IPS-NIHi11 (cell line): ENCODE results near the gene GNG10.
"Not testable (repeated sequence)": the region's sequence is repeated elsewhere in the genome, so short reads cannot be mapped to it uniquely, and the experiment has no call there.

Source experiments
- DNase-seq: peaks from one replicate; pipeline ENCODE4 v3.0.0; 2012; ENCODE audit warnings: mixed read lengths, low spot score

GNG10 gene

DNA sequence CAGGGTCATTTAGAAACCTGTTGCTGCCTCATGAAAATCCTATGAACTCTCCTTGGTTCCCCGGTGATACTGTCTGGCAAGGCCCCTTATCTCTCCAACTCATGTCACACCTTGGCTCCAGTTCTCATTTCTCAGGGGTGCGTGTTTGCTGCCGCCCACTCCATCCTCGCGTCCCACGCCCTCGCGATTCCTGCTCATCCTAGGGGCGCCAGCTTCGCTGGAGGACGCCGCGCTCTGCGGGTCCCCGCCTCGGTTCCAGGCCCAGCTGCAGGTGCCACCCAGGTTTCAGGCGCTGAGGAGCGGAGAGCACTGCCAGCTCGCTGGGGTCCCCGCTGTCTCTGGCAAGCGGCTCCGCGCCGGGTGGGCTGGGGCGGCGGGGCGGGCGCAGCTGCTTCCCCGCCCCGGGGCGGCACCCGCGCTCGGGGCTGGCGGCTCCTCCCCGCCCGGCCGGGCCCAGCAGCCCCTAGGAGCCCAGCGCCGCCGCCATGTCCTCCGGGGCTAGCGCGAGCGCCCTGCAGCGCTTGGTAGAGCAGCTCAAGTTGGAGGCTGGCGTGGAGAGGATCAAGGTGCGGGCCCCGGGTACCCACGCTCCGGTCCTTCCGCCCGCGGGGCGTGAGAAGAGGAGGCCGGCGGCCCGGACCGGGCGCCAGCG is at the start of gene GNG10:
TSS of gene GNG10 (plus strand) at position 456 of the 652 bp plus-strand sequence. CDS start at position 486, 30 bp downstream.
- peak; percentile 91 for DNase-seq

DNA sequence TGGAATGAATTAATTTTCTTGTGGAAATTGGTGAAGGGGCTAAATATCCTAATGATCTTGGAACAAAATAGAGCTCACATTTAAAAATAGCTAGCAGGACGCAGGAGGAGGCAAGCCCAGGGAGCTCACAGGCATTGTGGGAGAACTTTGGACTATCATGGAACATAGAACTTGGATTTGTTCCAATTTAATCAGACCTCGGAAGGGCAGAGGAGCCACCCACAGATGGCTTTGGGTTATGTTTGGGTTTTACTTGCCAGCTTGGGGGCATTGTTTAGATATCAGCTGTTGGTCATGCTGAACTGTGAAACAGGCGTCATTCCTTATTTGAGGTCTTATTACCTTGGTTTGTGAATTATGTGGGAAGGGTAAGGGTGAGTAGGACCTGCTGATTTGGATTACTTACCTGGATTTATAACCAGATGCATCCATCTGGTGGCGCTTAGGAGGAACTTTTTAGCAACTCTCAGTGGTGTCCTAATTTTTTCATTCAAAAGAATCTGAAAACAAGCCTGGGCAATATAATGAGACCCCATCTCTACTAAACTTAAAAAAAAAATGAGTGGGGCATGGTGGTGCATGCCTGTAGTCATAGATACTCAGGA is 47.9 kb upstream of the GNG10 start:
- no peak for DNase-seq

DNA sequence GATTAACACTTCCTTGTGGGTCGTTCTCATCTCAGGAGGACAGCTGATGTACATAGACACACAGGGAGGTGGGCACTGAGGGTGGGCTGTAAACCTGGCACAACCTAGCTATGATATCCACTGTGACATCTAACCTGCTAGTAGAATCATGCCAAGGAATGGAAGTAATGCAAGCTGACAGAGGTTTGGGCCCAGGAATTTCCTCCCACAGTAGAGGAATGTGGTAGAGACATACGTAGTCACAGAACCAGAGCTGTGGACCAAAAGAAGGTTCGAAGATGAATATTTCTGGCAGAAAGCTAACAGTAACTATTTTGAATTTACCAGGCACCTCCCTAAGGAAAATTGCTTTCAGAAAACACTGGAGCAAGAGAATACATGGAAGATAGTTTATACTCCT is 45.5 kb upstream of the GNG10 start:
- DNase-seq, result no peak

DNA sequence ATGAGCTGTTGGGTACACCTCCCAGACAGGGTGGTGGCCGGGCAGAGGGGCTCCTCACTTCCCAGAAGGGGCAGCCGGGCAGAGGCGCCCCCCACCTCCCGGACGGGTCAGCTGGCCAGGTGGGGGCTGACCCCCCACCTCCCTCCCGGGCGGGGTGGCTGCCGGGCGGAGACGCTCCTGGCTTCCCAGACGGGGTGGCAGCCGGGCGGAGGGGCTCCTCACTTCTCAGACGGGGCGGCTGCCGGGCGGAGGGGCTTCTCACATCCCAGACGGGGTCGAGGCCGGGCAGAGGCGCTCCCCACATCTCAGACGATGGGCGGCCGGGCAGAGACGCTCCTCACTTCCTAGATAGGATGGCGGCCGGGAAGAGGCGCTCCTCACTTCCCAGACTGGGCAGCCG is 44.1 kb upstream of the GNG10 start:
- DNase-seq, result not testable (repeated sequence)

DNA sequence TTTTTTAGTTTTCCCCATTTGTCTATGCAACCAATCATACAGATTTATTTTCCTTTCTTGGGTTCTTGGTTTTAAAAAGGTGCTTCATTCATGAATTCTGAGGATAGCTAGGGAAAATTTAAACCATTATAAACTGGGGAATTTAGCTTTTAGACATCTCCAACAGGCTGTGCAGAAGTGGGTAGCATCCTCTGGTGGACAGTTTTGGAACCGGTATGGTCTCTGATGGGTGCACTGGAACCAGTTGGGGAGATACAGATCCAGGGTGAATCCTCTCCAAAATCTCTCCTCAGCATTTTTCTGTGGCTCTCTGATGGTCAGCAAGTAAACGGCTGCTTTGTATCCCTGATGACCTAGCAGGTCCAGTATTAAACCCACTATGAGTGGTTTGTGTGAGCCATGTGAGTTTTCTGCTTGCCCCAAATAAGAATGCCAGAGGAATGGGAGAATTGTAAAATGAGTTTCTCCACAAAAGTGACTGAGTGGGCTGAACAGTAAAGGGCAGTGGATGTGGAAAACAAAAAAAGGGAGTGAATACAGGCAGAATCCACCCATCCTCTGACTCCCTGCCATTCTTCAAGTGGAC is 39.4 kb upstream of the GNG10 start:
- DNase-seq, result peak; percentile 32

DNA sequence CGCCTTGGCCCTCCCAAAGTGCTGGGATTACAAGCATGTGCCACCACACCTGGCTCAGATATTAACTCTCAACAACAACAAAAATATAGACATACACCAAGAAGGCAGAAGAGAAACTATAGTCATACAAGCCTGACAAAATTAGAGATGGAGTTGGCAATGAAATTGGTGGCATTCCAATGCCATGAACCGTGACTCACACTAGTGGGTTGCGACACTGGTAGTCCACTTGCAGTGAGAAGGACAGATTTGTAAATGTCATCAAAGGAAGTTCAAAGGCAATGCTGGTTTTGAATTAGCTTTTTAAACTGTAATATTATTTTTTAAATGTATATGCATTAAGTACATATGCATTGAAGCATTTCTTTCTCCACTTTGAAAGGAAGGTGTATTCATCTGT is 38.8 kb upstream of the GNG10 start:
- peak; percentile 16 for DNase-seq

DNA sequence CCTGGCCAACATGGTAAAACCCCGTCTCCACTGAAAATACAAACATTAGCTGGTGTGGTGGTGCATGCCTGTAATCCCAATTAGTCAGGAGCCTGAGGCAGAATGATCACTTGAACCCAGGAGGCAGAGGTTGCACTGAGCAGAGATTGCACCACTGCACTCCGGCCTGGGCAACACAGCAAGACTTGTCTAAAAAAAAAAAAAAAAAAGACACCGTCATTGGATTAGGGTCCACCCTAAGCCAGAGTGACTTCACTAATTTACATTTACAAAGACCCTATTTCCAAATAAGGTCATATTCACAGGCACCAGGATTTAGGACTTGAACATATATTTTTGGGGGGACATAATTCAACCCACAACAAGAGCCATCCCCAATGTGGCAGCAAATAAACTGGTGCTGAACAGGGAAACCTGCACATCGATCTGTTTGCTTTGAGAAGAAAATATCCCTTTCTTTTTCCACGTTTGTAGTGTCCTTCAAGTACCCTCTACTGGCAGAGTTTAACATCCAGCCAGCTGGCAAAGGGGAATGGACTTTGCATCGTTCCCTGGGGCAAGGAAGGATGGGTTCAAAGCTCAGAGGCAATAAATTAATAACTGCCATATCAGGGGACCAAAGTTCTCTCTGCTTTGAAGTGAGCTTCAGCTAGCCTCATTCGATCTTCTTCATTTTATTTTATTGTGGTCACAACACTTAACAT is 34.0 kb upstream of the GNG10 start:
- DNase-seq, result no peak

DNA sequence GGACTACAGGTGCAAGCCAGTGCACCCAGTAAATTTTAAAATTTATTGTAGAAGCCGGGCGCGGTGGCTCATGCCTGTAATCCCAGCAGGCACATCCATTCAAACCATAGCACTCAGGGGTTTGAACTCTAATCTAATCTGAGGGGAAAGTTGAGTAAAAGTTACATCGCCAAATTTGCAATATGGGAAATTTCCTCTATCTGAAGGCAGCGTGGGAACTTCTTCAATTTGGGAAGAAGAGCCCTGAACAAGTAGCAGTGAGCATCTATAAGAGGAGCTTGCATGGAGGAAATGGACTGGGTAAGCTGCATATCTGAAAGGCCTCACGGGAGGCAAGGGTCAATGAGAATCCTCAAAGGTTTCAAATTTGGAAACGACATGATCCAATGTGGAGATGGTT is 33.0 kb upstream of the GNG10 start:
- no peak for DNase-seq

DNA sequence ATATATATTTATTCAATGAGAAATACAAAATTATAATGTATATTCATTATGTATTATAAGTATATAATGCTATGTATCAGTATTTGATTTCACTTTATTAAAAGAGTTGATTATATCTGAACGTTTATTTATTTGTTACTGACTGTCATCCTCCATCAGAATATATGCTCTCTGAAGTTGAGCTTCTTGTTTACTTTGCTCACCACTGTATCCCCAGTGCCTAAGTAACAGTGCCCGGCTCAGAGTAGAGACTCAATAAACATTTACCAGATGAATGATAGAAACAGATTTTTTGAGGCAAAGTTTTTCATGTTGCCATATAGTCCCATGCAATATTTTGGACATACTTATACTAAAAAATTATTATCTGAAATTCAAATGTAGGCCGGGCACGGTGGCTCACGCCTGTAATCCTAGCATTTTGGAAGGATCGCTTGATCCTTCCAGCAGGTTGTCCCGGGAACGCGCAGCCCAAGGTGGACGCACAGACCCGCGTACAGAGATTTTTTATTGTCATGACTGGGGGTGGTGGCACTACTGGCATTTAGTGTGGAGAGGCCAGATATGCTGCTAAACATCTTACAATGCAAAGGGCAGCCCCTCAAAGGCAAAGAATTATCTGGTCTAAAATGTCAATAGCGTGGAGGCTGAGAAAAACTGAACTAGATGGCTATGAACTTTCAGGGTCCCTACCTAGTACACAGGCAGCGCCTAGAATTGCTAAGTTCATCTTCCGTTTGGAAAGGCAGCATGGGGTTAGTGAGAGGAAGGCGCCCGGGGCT is 31.0 kb upstream of the GNG10 start:
- DNase-seq, result no peak

DNA sequence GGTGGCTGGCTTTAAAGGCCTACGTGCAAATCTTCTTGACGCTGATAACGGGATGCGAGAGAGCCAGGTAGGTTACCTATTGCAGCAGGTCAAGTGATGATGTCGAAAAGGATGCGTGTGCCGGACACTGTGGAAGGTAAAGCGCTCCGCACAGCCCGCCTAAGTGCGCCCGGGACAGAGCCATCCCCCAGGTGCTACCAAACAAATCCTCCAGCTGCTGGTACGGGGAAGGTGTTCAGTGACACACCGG is 30.5 kb upstream of the GNG10 start:
- no peak for DNase-seq

DNA sequence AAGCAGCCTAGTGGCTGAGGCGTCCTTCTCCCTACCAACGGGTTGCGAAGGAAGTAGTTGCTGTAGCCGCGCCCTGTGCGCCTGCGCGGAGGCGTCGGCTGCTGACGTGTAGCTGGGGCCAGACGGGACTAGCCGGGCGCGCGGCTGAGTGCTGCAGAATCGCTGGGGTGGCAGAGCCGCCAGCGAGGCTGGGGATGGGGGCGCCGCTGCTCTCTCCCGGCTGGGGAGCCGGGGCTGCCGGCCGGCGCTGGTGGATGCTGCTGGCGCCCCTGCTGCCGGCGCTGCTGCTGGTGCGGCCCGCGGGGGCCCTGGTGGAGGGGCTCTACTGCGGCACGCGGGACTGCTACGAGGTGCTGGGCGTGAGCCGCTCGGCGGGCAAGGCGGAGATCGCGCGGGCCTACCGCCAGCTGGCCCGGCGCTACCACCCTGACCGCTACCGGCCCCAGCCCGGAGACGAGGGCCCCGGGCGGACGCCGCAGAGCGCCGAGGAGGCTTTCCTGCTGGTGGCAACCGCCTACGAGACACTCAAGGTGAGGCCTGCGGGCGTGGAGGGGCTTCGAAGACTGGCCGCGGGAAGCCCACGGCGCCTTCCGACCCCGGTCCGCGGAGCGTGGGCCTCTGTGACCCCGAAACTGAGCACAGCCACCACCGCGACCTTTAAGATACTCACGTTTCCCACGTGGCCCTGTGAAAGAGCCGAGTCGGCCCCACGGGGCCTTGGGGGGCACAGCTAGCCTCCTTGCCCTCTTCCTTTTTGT is 30.0 kb upstream of the GNG10 start, which contains the start of gene DNAJC25:
TSS of gene DNAJC25 (plus strand) at position 121 of the 758 bp plus-strand sequence. CDS start at position 195, 74 bp downstream.
- DNase-seq, result peak; percentile 100

DNA sequence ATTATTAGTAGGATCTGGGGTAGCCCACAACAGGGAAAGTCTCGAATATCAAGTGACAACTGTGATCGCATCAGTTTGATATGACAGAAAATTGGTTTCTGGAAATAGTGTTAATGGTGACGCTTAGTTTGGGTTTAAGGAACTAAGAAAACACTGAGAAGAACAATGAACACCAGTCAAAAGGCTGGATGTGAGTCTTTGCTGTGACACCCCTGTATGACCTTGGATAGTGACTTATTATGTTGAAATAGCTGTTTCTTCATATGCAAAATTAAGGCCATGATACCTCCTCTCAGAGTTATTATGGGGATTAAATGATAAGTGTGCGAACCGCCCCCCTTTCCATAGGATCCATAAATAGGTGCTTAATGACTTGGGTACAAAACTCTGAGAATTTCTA is 29.3 kb upstream of the GNG10 start:
- no peak for DNase-seq

DNA sequence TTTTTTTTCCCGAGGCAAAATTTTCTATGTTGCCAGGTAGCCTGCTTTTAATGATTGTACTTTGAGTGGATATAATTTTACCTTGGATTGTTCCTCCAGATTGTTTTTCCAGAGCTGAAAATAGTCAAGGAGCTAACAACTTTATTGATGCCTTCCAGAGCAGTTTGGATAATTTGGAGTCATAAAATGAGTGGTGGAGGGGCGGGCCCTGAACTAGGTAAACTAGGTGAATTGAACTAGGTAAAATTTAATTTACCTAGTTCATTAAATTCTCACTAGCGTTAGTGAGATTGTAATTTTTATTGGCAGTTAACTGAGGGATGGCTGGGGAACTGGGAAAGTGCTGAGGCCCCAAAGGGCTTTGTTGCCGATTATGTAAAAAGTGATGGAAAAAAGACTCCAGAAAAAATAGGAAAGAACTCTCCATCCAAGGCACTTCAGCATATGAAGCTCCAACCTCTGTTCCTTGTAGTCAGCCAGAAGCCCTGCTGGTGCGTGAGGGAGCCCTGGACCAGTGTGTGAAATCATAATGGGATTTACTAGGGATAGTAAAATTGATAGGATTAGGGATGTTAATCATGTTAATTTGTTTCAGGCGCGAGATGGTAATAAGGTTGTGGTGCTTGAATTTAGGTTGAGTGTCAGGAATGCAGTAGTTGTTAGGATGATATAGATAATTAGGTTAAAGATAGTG is 28.6 kb upstream of the GNG10 start:
- DNase-seq, result no peak

DNA sequence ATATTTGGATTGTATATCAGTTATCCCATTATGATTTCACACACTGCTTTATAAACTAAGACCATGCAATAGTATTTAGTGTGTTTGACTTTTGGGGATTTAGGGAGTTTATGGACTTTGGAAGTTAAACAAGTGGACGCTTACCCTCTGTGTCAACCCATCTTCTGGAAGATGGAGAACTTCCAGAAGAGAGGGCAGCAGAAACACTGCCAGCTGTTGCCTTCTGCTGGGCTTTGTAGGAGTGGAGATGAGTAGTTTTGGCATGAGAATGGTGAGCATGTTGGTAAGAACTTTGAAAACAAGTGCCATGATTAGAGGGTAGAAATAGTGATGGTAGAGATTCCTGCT is 28.0 kb upstream of the GNG10 start:
- no peak for DNase-seq

DNA sequence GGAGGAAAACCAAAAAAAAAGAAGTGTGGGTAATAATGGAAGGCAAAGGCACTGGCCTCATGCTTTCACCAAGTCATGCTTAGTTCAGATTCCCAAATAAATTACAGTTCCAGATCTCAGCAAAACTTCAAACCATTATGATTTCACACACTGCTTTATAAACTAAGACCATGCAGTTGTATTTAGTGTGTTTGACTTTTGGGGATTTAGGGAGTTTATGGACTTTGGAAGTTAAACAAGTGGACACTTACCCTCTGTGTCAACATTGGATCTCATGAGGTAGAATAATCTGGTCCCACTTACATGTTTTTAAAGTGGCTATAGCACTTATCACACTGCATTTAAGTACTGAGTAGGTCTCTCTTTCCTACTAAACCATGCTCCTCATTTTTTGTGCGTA is 26.5 kb upstream of the GNG10 start:
- no peak for DNase-seq

DNA sequence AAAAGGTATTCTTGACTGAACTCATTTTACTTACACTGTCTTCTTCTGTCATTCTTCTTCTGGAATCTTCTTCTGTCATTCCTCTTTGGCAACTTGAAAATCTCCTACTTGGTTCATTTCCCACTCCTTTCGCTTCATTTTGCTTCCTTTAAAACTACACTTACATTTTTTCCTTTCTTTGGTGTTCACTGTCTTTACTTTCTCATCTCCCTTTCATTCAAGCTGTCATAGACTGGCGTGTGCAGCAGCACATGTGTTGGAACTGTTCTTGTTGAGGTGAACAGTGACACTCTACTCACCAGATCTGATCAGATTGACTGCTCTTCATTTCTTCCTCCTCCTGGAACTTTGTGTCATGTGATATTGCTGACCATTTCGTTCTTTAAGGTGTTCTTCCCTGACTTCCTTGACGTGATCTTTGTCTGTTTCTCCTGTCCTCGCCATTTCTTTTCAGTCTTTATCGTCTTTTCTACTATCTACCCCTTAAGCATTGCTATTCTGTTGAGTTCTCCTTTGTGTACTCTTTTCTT is 23.9 kb upstream of the GNG10 start:
- no peak for DNase-seq

DNA sequence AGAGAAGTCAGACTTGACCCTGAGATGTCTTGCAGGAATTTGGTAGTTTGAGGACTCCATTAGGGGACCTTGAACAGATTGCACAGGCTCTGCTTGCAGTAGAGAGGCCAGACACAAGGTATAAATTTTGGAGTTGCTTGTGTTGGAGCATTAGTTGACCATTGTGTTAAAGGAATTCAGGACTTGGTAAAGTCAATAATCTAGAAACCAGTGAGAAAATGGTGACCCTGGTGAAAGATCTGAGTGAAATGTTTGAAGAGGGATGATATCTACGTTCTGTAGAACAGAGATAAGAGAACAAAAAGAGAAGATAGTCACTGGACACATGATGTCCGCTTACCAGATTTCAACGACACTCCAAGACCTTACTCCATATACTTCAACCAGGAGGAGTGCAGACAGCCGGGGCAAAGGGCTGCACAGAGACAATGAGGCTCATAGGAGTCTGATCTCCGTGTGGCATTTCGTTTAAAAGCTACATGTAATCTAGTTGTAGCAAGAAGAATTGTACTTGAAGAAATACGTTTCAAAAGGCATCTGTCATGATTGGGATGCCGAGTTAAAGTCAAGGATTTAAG is 17.1 kb upstream of the GNG10 start:
- DNase-seq, result no peak

DNA sequence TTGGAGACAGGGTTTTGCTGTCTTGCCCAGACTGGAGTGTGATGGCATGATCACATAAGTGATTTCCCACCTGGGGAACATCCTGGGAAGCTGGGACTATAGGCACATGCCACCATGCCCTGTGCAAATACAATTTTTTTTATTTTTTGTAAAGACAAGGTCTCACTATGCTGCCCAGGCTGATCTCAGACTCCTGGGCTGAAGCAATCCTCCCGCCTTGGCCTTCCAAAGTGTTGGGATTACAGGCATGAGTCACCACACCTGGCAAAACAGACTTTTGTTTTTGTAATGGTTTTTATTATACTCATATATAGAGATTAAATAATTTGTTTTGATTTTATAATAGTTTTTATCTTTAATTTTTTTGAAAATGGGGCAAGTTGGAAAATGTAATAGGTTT is 15.6 kb upstream of the GNG10 start:
- no peak for DNase-seq

DNA sequence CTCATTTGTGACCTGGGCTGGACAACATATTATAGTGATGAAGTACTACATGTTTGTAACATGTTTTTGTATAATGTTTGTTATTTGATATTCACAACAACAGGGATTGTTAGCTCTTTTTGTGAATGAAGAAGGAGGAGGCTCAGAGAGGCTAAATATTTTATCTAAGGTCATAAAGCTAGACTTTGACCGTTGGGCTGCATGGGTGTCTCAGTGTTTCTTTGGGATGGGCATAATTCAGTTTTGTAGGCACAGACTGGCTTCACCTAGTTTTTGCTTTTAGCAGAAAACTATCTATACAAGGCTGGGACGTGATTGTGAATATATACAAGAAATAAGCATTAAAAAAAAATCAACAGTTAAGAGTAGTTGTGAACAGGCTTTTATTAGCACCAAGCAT is 15.0 kb upstream of the GNG10 start:
- no peak for DNase-seq

DNA sequence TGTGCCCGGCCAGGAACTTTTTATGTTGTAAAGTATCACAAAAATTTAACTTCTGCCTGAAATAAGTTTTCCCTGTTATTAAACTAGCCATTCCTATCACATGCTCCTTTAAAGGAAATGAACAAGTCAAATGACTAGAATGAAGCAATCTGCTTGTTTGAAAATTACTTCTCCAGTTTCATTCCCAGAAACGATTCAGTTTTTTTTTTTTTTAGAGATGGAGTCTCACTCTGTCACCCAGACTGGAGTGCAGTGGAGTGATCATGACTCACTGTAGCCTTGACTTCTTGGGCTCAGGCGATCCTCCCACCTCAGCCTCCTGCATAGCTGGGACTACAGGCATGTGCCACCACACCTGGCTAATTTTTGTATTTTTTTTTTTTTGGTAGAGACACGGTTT is 13.3 kb upstream of the GNG10 start:
- no peak for DNase-seq

DNA sequence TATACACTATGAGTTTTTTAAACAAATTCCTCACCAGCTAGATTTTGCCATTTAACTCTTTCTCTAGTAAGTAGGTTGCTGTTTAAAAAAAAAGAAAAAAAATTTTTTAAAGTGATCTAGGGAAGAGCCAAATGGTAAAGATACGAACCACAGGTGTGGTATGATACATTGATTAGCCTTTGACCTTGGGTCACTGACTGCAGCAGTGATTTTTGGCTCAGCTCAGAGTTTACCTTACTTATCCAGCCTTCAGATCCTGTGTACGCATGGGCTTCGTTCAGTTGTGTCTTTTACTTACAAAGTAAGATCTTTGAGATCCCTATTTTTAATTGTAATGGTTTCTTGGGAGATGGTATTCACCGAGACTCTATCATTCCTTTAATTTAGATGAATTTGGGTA is 12.4 kb upstream of the GNG10 start:
- no peak for DNase-seq
